Esophagus muscularis mucosa (tissue), 4 donors: ENCODE measurements around the gene EVI2B. TPM values are rescaled to one million over a fixed set of nuclear protein-coding genes. Genes with fewer than 3 reads are reported as not detected.
"Not testable (repeated sequence)": the region's sequence is repeated elsewhere in the genome, so short reads cannot be mapped to it uniquely, and the experiment has no call there.

ENCODE experiments used
- DNase-seq: peaks from one replicate; pipeline ENCODE4 v3.0.0-alpha.2; 2017; ENCODE audit errors: extremely low spot score
- H3K27ac ChIP-seq, 4 donors: fragments of 200-600 bp; sonication (generic); replicated peaks in 1 of 4; 1 replicate in 3 of 4; 2 replicates in 1 of 4; pipeline ENCODE4 v1.5.1; 2016 to 2019; ENCODE audit warnings: mild to moderate bottlenecking in 1 of 4
- H3K27me3 ChIP-seq, 4 donors: fragments of 200-600 bp; sonication (generic); one replicate each; pipeline versions ENCODE4 v1.5.1 to v1.6.0; 2016 to 2019
- H3K36me3 ChIP-seq, 4 donors: fragments of 200-600 bp; sonication (generic); one replicate each; pipeline ENCODE4 v1.5.1; 2016 to 2019
- H3K4me1 ChIP-seq, 4 donors: fragments of 200-600 bp; sonication (generic); one replicate each; pipeline ENCODE4 v1.5.1; 2016 to 2019
- H3K4me3 ChIP-seq, 4 donors: fragments of 200-600 bp; sonication (generic); 1 replicate in 2 of 4; 2 replicates in 2 of 4; pipeline ENCODE4 v1.5.1; 2016 to 2019; ENCODE audit warnings: mild to moderate bottlenecking in 4 of 4, moderate library complexity in 1 of 4
- H3K9me3 ChIP-seq, 4 donors: fragments of 200-600 bp; sonication (generic); 1 replicate in 3 of 4; 2 replicates in 1 of 4; pipeline ENCODE4 v1.5.1; 2016 to 2019
- CTCF ChIP-seq, 3 experiments: fragments of 200-600 bp in 2 of 3; fragments of 450-650 bp in 1 of 3; sonication (generic) in 2 of 3; IDR thresholded peaks; one replicate each; pipeline ENCODE4 v1.5.1; 2017 to 2019; ENCODE audit warnings: antibody characterized with exemption in 3 of 3, mild to moderate bottlenecking in 2 of 3, moderate library complexity in 1 of 3
- EP300 ChIP-seq: sonication (generic); formaldehyde crosslinking; IDR thresholded peaks from one replicate; pipeline ENCODE4 v1.6.1; 2017; ENCODE audit warnings: antibody characterized with exemption
- POLR2A ChIP-seq: fragments of 450-650 bp; IDR thresholded peaks from one replicate; pipeline ENCODE4 v1.6.1; 2017; ENCODE audit warnings: antibody characterized with exemption, moderate library complexity, mild to moderate bottlenecking, low read depth
- POLR2AphosphoS5 ChIP-seq, 2 donors: sonication (generic); formaldehyde crosslinking; IDR thresholded peaks; one replicate each; pipeline ENCODE4 v1.6.1; 2017; ENCODE audit warnings: antibody characterized with exemption in 2 of 2
- WGBS: methylation state at CpG from one replicate; pipeline ENCODE4 v1.1.5; 2018; 5-methylcytosine and 5-hydroxymethylcytosine counted together
- intact Hi-C: fragments of 100-400 bp; cut with DNase I; formaldehyde crosslinking; loops from one replicate; pipeline ENCODE4 v1.15.1; 2023
- total RNA-seq, 4 donors: library from RNA; depleted of rRNA; stranded (reverse); fragments of >200 nt; gene quantifications; one replicate each; pipeline versions ENCODE4 v1.1.0 to v1.2.1, GENCODE V29; 2016

The EVI2B gene
- total RNA-seq, 4 donors from 2014 or later = 4.3 to 14.2 (median 7.9) TPM

GRCh38 chr17:31266042-31266441, 47.8 kb downstream of the EVI2B start:
- H3K27ac ChIP-seq = no peak overlapping the region
- TF ChIP-seq POLR2AphosphoS5 (IDR thresholded peaks at IDR 0.05) = no peak
- TF ChIP-seq POLR2A = no peak
- no peaks in the 10 kb centered on the region for H3K9me3 ChIP-seq
- no peak overlapping the region for H3K4me3 ChIP-seq
- peaks cover 5 to 73% (median 34%) of the 10 kb centered on the region in 4 donors for H3K36me3 ChIP-seq
- no peaks in the 10 kb centered on the region for H3K27me3 ChIP-seq
- WGBS = 92% methylated on average over 2 of the region's 2 CpGs
- DNase-seq = no peak
- peaks cover 13 to 19% (median 17%) of the 10 kb centered on the region in 4 donors for H3K4me1 ChIP-seq
- intact Hi-C loops = no loop called here

GRCh38 chr17:31262923-31263322, 50.9 kb downstream of the EVI2B start:
- intact Hi-C loops, DNase-seq, H3K27me3 ChIP-seq, H3K27ac ChIP-seq, H3K4me3 ChIP-seq, H3K9me3 ChIP-seq, H3K4me1 ChIP-seq: not testable (repeated sequence)
- WGBS = 100% methylated on average over 1 of the region's 1 CpG
- H3K36me3 ChIP-seq = peaks cover 5 to 64% (median 47%) of the 10 kb centered on the region in 4 donors

DNA sequence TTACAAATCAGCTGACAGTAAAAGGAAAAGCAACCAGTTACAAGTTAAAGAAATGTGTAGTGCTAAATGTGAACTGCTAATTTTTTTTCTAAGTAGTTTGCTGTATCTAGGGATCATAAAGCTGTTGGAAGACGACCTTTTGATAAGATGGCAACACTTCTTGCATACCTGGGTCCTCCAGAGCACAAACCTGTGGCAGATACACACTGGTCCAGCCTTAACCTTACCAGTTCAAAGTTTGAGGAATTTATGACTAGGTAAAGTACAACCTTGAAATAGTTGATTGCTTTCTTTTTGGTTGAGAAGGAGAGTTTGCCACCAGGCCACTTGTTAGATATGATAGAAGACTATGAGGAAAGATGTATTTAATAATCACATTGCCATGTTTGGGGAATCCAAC, 52.3 kb downstream of the EVI2B start:
- Histone ChIP-seq H3K27ac (no peak overlapping the region), H3K27me3 (no peaks in the 10 kb centered on the region), H3K36me3 (peaks cover 5 to 54% (median 41%) of the 10 kb centered on the region in 4 donors), H3K9me3 (no peaks in the 10 kb centered on the region), H3K4me3 (no peak overlapping the region), H3K4me1 (no peaks in the 10 kb centered on the region)
- 83% methylated on average over 1 of the region's 1 CpG for whole genome bisulfite sequencing
- TF ChIP-seq POLR2AphosphoS5 (IDR thresholded peaks at IDR 0.05) (no peak), EP300 (no peak), CTCF (IDR thresholded peaks at IDR 0.05) (no peak), POLR2A (no peak)
- DNase-seq = no peak
- intact Hi-C loops = no loop called here

DNA sequence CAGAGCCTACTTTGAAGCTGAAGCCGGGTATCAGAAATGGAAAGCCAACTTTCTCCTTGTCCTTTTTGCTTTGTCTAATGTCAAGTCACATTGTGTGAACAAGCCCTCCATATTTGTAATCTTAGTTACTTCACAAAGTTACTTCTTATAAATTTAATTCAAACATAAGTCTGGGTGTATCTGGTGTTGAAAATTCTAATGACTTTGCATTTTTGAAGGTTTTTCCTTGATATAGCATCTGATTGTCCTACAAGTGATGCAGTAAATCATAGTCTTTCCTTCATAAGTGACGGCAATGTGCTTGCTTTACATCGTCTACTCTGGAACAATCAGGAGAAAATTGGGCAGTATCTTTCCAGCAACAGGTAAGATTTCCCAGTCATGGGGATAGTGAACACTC, 53.7 kb downstream of the EVI2B start:
- H3K36me3 ChIP-seq = peaks cover 5 to 43% (median 31%) of the 10 kb centered on the region in 4 donors
- 97% methylated on average over 3 of the region's 3 CpGs for WGBS
- no peaks in the 10 kb centered on the region for H3K27me3 ChIP-seq
- no peaks in the 10 kb centered on the region for H3K9me3 ChIP-seq
- no peak overlapping the region for H3K4me3 ChIP-seq
- intact Hi-C loops = no loop called here
- TF ChIP-seq POLR2AphosphoS5 (IDR thresholded peaks at IDR 0.05) (no peak), CTCF (IDR thresholded peaks at IDR 0.05) (no peak), POLR2A (no peak), EP300 (no peak)
- no peak for DNase-seq
- no peak overlapping the region for H3K27ac ChIP-seq
- H3K4me1 ChIP-seq = no peaks in the 10 kb centered on the region

DNA sequence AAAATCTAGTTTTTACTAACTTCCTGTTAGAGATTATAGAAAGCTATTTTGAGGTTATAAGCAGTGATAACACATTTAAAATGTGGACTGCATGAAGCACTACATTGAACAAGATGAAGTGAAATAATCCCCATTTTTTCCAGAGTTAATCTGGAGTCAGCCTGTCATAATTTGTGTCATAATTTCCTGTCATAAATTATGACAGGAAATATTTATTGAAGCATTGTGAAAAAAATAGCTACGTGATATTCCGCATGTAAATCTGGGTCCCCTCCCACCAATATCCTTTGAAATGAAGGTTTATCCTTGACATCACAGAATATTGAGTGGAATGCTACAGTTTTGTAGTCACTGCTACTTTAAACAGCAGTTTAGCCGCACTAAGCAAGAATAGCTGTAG, 56.9 kb downstream of the EVI2B start:
- H3K4me3 ChIP-seq = no peak overlapping the region
- no peaks in the 10 kb centered on the region for H3K27me3 ChIP-seq
- no peak overlapping the region for H3K27ac ChIP-seq
- TF ChIP-seq EP300 (no peak), CTCF (IDR thresholded peaks at IDR 0.05) (no peak), POLR2A (no peak), POLR2AphosphoS5 (IDR thresholded peaks at IDR 0.05) (no peak)
- DNase-seq = no peak
- H3K36me3 ChIP-seq = peaks cover 5 to 32% (median 25%) of the 10 kb centered on the region in 4 donors
- H3K9me3 ChIP-seq = no peaks in the 10 kb centered on the region
- no peaks in the 10 kb centered on the region for H3K4me1 ChIP-seq
- intact Hi-C loops = no loop called here
- 89% methylated on average over 3 of the region's 3 CpGs for WGBS

- intact Hi-C loops = no loop called here
- no peaks in the 10 kb centered on the region for H3K9me3 ChIP-seq
- H3K4me3 ChIP-seq = no peak overlapping the region
- DNase-seq = no peak
- no peak overlapping the region for H3K27ac ChIP-seq
- no peaks in the 10 kb centered on the region for H3K27me3 ChIP-seq
- TF ChIP-seq CTCF (IDR thresholded peaks at IDR 0.05) (no peak), POLR2AphosphoS5 (IDR thresholded peaks at IDR 0.05) (no peak), EP300 (no peak), POLR2A (no peak)
- peaks cover 2 to 11% (median 6%) of the 10 kb centered on the region in 4 donors for H3K36me3 ChIP-seq
- H3K4me1 ChIP-seq = peaks cover 0 to 6% (median 2%) of the 10 kb centered on the region in 4 donors
- 93% methylated on average over 2 of the region's 2 CpGs for WGBS
Observed at GRCh38 chr17:31254654-31255053, 59.2 kb downstream of the EVI2B start.
